ENCODE measurements around the gene GGA3.

Gene GGA3

GRCh38 chr17:75250009-75250471 is 11.4 kb downstream of the GGA3 start:
- peak in 2 of 56 donors; percentile 14 to 25 for DNase-seq

- no peak for DNase-seq
Measured at GRCh38 chr17:75249564-75249963, 11.8 kb downstream of the GGA3 start.

GRCh38 chr17:75246404-75246803 is 15.0 kb downstream of the GGA3 start:
- no peak for DNase-seq

GRCh38 chr17:75245011-75245410 is 16.4 kb downstream of the GGA3 start:
- DNase-seq = no peak

GRCh38 chr17:75244133-75244866 is 17.1 kb downstream of the GGA3 start:
- DNase-seq = no peak

- DNase-seq = no peak
Measured at GRCh38 chr17:75242461-75243042, 18.9 kb downstream of the GGA3 start.

- DNase-seq = no peak
Measured at GRCh38 chr17:75241996-75242460, 19.4 kb downstream of the GGA3 start.

- DNase-seq = no peak
Measured at GRCh38 chr17:75241502-75241901, 19.9 kb downstream of the GGA3 start.

- no peak for DNase-seq
Measured at GRCh38 chr17:75241143-75241430, 20.3 kb downstream of the GGA3 start.

GRCh38 chr17:75240394-75241142 is 20.8 kb downstream of the GGA3 start:
- peak in 6 of 56 donors; percentile 16 to 28 (median 24) for DNase-seq

GRCh38 chr17:75239778-75240393 is 21.5 kb downstream of the GGA3 start:
- no peak for DNase-seq

- no peak for DNase-seq
Measured at GRCh38 chr17:75239214-75239613, 22.2 kb downstream of the GGA3 start.

- peak in 25 of 56 donors; percentile 13 to 54 (median 27) for DNase-seq
Measured at GRCh38 chr17:75238684-75239191, 22.7 kb downstream of the GGA3 start.

- DNase-seq = no peak
Measured at GRCh38 chr17:75238020-75238580, 23.3 kb downstream of the GGA3 start.

- DNase-seq = no peak
Measured at GRCh38 chr17:75237100-75238014, 24.0 kb downstream of the GGA3 start.

GRCh38 chr17:75232786-75233185 is 28.6 kb downstream of the GGA3 start:
- DNase-seq = no peak

- no peak for DNase-seq
Measured at GRCh38 chr17:75231741-75232464, 29.5 kb downstream of the GGA3 start.

GRCh38 chr17:75231071-75231470 is 30.3 kb downstream of the GGA3 start:
- DNase-seq = no peak

GRCh38 chr17:75228847-75229246 is 32.6 kb downstream of the GGA3 start:
- no peak for DNase-seq

- peak in 7 of 56 donors; percentile 12 to 56 (median 30) for DNase-seq
Measured at GRCh38 chr17:75228305-75228704, 33.1 kb downstream of the GGA3 start.

Measured in amygdala (tissue), 56 donors.